Cardiac muscle cell (in vitro differentiated cells and primary cell): Measurements from ENCODE around the gene KLF11. TPM values are rescaled to one million over a fixed set of nuclear protein-coding genes. Genes with fewer than 3 reads are reported as not detected.

Experiments
- DNase-seq, 2 donors: peaks; one replicate each; pipeline versions ENCODE4 v3.0.0 to v3.0.0-alpha.2; 2010 to 2017; ENCODE audit warnings: low read depth in 1 of 2, low spot score in 1 of 2
- H3K27ac ChIP-seq: fragments of 200-600 bp; sonication (generic); 2 replicates; pipeline ENCODE4 v1.5.1; 2016
- H3K27me3 ChIP-seq: fragments of 200-600 bp; sonication (generic); 2 replicates; pipeline ENCODE4 v1.6.0; 2016; ENCODE audit warnings: control low read depth
- H3K36me3 ChIP-seq: fragments of 200-600 bp; sonication (generic); 2 replicates; pipeline ENCODE4 v1.5.1; 2016; ENCODE audit warnings: control low read depth
- H3K4me1 ChIP-seq: fragments of 200-600 bp; sonication (generic); 2 replicates; pipeline ENCODE4 v1.8.1; 2017; ENCODE audit warnings: low read depth, mild to moderate bottlenecking, mixed run types
- H3K4me3 ChIP-seq: fragments of 200-600 bp; sonication (generic); 2 replicates; pipeline ENCODE4 v1.5.1; 2016; ENCODE audit warnings: mild to moderate bottlenecking
- H3K9me3 ChIP-seq: fragments of 200-600 bp; sonication (generic); 2 replicates; pipeline ENCODE4 v1.5.1; 2017; ENCODE audit warnings: low read depth, mild to moderate bottlenecking, control low read depth
- CTCF ChIP-seq: IDR thresholded peaks from 2 replicates; pipeline ENCODE4 v1.5.1; 2012; ENCODE audit warnings: low read depth, mild to moderate bottlenecking, low read length
- polyA plus RNA-seq: library from polyadenylated mRNA; unstranded; fragments of >200 nt; fragmentation: Nextera tagmentation; extraction: Ambion mirVana; gene quantifications from 2 replicates; pipeline ENCODE4 v1.2.1, GENCODE V29; 2016
- total RNA-seq: library from RNA; depleted of rRNA; stranded (reverse); fragments of >200 nt; gene quantifications from 2 replicates; pipeline ENCODE4 v1.2.3, GENCODE V29; 2016

Gene KLF11
- total and polyA plus RNA-seq, 2 experiments from 2014 or later = 11.9 to 13.0 TPM

- Histone ChIP-seq H3K27me3 (no peaks in the 10 kb centered on the region), H3K9me3 (no peaks in the 10 kb centered on the region), H3K4me3 (no peak overlapping the region), H3K36me3 (no peaks in the 10 kb centered on the region), H3K4me1 (no peaks in the 10 kb centered on the region), H3K27ac (no peak overlapping the region)
- no peak for TF ChIP-seq CTCF
- no peak for DNase-seq
These were observed 44.3 kb upstream of the KLF11 start for GRCh38 chr2:9998916-9999654.

DNA sequence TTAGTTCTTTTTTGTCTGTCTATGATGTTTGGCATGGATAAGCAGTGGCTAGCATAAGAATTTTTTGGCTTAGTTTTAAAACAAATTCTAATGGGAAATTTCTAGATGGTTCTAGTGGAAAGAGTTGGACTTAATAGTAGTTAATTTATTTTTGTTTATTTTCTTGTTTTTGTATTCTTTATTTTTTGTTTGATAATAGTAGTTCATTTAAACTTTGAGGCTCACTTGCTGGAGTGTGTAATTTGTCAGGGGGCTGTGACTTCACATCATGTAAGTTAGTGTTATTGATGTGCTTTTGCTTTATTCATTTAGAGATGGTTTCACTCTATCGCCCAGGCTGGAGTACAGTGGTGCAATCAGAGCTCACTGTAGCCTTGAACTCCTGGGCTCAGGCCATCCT is 43.7 kb upstream of the KLF11 start:
- DNase-seq = no peak
- Histone ChIP-seq H3K4me1 (no peaks in the 10 kb centered on the region), H3K27ac (no peak overlapping the region), H3K9me3 (no peaks in the 10 kb centered on the region), H3K36me3 (no peaks in the 10 kb centered on the region), H3K27me3 (no peaks in the 10 kb centered on the region), H3K4me3 (no peak overlapping the region)
- TF ChIP-seq CTCF = no peak

DNA sequence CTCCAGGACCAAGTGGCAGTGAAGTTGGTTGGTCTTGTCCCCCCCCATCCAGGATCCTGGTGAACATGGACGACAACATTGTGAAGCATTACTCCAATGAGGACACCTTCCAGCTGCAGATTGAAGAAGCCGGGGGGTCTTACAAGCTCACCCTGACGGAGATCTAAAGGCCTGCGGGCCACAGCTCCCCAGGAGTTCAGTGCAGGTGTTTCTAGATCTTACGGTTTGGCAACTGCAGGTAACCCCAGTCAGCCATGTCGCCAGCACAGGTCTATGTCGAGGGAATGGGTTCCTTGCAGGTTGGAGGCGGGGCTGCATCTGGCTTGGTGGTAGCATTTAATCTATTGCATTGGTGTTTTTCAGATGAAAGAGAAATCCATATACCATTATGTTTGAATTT is 42.8 kb upstream of the KLF11 start:
- H3K9me3 ChIP-seq = no peaks in the 10 kb centered on the region
- no peak for TF ChIP-seq CTCF
- H3K36me3 ChIP-seq = no peaks in the 10 kb centered on the region
- no peaks in the 10 kb centered on the region for H3K27me3 ChIP-seq
- no peak overlapping the region for H3K27ac ChIP-seq
- H3K4me1 ChIP-seq = no peaks in the 10 kb centered on the region
- no peak for DNase-seq
- H3K4me3 ChIP-seq = no peak overlapping the region

DNA sequence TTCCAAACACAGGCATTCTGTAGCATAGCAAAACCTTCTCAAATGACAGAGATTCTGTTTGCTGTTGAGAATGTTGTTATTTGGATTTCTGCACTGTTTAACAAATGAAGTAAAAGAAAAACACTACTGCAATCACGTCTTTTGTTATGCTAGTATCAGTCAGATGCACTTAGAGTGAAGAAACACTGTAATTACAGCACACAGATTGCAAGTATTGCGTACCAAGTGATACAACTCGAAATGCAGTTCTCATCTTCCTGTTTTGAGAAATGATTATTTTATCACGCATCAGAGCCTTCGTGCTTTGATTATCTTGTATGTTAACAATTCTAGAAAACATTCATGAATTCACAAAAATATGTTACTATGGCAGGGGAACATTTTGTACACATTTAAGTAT is 41.8 kb upstream of the KLF11 start:
- no peak for TF ChIP-seq CTCF
- Histone ChIP-seq H3K36me3 (no peaks in the 10 kb centered on the region), H3K27me3 (no peaks in the 10 kb centered on the region), H3K27ac (no peak overlapping the region), H3K4me3 (no peak overlapping the region), H3K4me1 (no peaks in the 10 kb centered on the region), H3K9me3 (no peaks in the 10 kb centered on the region)
- no peak for DNase-seq

GRCh38 chr2:10002109-10002508 is 41.2 kb upstream of the KLF11 start:
- no peak for DNase-seq
- H3K4me3 ChIP-seq = no peak overlapping the region
- no peaks in the 10 kb centered on the region for H3K4me1 ChIP-seq
- H3K27ac ChIP-seq = no peak overlapping the region
- no peaks in the 10 kb centered on the region for H3K27me3 ChIP-seq
- H3K36me3 ChIP-seq = no peaks in the 10 kb centered on the region
- no peaks in the 10 kb centered on the region for H3K9me3 ChIP-seq
- TF ChIP-seq CTCF = no peak

GRCh38 chr2:10002681-10003080 is 40.7 kb upstream of the KLF11 start:
- no peaks in the 10 kb centered on the region for H3K9me3 ChIP-seq
- H3K36me3 ChIP-seq = no peaks in the 10 kb centered on the region
- no peaks in the 10 kb centered on the region for H3K27me3 ChIP-seq
- TF ChIP-seq CTCF = no peak
- no peak overlapping the region for H3K4me3 ChIP-seq
- no peak overlapping the region for H3K27ac ChIP-seq
- DNase-seq = no peak
- H3K4me1 ChIP-seq = no peaks in the 10 kb centered on the region
